Neutrophil (primary cell): ENCODE measurements around the gene PEX26.
"Not testable (repeated sequence)": the region's sequence is repeated elsewhere in the genome, so short reads cannot be mapped to it uniquely, and the experiment has no call there.

Experiments used
- H3K27ac ChIP-seq: fragments of 200-600 bp; sonication (generic); 2 replicates; pipeline ENCODE4 v1.5.1; 2016; ENCODE audit warnings: mild to moderate bottlenecking, moderate library complexity
- H3K27me3 ChIP-seq: fragments of 200-600 bp; sonication (generic); 2 replicates; pipeline ENCODE4 v1.6.0; 2016; ENCODE audit warnings: mild to moderate bottlenecking
- H3K36me3 ChIP-seq: fragments of 200-600 bp; sonication (generic); 2 replicates; pipeline ENCODE4 v1.5.1; 2017
- H3K4me1 ChIP-seq, 2 experiments: fragments of 200-600 bp in 1 of 2; sonication (generic) in 1 of 2; 1 replicate in 1 of 2; 2 replicates in 1 of 2; pipeline versions ENCODE4 v1.5.1 to v1.6.1; 2013 to 2016; ENCODE audit warnings: low read depth in 1 of 2, low read length in 1 of 2, mild to moderate bottlenecking in 1 of 2, moderate library complexity in 1 of 2; ENCODE audit not compliant: control insufficient read depth in 1 of 2, insufficient read depth in 1 of 2
- H3K4me3 ChIP-seq, 2 experiments: fragments of 200-600 bp in 1 of 2; sonication (generic) in 1 of 2; 1 replicate in 1 of 2; 2 replicates in 1 of 2; pipeline ENCODE4 v1.5.1; 2013 to 2016; ENCODE audit warnings: low read depth in 1 of 2, low read length in 1 of 2, mild to moderate bottlenecking in 1 of 2, moderate library complexity in 1 of 2
- H3K9me3 ChIP-seq: fragments of 200-600 bp; sonication (generic); 2 replicates; pipeline ENCODE4 v1.5.1; 2016
- TF ChIP-seq, protein P1 (sequence below): fragments of 200-600 bp; sonication (generic); IDR thresholded peaks from 2 replicates; pipeline ENCODE4 v1.5.1; 2016; ENCODE audit warnings: antibody characterized with exemption

PEX26 gene

DNA sequence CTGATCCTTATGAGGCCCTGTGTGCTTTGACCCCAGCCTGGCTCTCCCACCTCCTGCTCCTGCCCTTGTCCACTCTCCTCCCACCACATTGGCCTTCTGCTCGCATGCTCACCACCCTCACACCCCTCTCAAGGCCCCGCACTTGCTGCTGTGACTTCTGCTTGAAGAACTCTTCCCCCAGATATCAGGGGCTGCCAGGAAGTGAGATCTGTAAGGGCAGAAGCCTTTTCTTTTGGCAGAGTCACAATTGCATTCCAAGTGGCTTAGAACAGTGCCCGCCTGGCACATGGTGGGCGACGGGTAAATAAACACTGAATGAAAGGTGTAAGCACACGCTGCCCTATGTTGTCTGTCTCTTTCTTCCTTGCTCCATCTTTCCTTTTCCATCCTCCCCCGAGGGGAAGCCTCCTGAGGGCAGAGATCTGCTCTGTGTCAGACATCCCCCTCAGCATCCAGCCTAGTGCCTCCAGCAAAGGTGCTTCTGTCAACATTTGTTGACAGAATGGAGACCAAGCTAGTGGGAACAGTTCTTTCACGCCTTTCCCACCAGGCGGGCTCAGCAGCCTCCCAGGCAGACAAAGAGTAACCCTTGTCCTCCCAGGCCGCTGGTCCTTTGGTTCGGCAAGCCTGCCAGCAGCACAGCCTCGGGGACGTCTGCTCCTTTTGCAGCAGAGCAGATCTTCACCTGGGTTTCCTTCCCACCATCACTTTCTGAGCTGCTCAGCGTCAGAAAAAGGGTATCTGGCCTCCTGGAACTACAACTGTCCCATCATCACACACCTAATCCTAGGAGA is 10.0 kb upstream of the PEX26 start:
- peaks cover 82% of the 10 kb centered on the region for H3K27me3 ChIP-seq
- H3K9me3 ChIP-seq, result no peaks in the 10 kb centered on the region
- no peak overlapping the region for H3K27ac ChIP-seq
- H3K36me3 ChIP-seq, result no peaks in the 10 kb centered on the region
- TF ChIP-seq, protein P1, sequence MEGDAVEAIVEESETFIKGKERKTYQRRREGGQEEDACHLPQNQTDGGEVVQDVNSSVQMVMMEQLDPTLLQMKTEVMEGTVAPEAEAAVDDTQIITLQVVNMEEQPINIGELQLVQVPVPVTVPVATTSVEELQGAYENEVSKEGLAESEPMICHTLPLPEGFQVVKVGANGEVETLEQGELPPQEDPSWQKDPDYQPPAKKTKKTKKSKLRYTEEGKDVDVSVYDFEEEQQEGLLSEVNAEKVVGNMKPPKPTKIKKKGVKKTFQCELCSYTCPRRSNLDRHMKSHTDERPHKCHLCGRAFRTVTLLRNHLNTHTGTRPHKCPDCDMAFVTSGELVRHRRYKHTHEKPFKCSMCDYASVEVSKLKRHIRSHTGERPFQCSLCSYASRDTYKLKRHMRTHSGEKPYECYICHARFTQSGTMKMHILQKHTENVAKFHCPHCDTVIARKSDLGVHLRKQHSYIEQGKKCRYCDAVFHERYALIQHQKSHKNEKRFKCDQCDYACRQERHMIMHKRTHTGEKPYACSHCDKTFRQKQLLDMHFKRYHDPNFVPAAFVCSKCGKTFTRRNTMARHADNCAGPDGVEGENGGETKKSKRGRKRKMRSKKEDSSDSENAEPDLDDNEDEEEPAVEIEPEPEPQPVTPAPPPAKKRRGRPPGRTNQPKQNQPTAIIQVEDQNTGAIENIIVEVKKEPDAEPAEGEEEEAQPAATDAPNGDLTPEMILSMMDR, result no peak
- no peak overlapping the region for H3K4me3 ChIP-seq
- H3K4me1 ChIP-seq, result peaks cover 0 to 11% of the 10 kb centered on the region in 2 experiments

DNA sequence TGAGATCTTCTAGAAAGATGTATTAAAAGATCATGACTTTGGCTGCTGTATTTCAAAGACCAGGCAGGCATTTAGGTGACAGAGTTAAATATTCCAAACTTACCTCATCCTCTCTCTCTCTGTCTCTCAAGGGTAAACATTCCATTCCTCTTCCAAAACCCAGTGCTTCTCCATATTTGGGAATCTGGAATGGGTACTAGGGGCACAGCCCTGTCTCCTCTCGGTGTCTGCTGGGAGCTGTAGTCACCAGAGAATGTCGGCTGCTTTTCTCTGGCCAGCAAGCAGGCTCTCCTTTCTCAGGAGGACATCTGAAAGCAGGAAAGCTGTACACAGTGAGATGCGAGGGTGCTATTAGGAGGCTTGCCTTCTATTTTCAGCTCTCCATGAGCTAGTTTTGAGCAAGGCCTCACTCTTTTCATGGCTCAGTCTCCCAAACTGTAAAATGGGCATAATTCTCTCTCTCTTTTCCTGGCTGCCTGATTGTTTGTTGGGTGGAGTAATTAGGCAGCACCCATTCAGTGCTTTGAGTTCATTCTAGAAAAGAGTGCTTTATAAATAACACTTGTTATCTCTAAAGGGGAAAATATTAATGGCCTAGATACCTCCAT is 9.3 kb upstream of the PEX26 start:
- TF ChIP-seq, protein P1, result no peak
- Histone ChIP-seq H3K4me1 (peaks cover 0 to 11% of the 10 kb centered on the region in 2 experiments), H3K36me3 (no peaks in the 10 kb centered on the region), H3K27ac (no peak overlapping the region), H3K4me3 (no peak overlapping the region), H3K27me3 (peaks cover 75% of the 10 kb centered on the region), H3K9me3 (no peaks in the 10 kb centered on the region)

DNA sequence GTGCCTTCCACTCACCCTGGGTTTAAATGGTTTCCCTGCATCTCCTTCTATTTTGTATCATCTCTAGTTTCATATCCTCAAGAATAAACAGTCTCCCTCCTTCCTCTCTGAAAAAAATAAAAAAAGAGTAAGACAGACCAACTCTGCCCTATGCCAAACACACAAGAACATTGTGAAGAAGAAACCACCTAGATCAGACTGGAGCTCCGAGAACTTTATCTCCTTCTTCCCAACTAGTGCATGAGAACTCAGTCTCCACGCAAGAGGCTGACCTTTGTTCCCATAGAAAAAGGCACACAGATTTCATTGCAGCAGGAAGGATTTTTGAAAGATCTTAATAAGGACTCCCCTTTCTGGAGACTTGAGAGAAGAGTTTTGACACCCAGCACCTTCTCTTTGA is 8.7 kb upstream of the PEX26 start:
- Histone ChIP-seq H3K27me3 (peaks cover 74% of the 10 kb centered on the region), H3K27ac (no peak overlapping the region), H3K4me1 (peaks cover 0 to 11% of the 10 kb centered on the region in 2 experiments), H3K36me3 (no peaks in the 10 kb centered on the region), H3K9me3 (no peaks in the 10 kb centered on the region), H3K4me3 (no peak overlapping the region)
- TF ChIP-seq, protein P1, result no peak

DNA sequence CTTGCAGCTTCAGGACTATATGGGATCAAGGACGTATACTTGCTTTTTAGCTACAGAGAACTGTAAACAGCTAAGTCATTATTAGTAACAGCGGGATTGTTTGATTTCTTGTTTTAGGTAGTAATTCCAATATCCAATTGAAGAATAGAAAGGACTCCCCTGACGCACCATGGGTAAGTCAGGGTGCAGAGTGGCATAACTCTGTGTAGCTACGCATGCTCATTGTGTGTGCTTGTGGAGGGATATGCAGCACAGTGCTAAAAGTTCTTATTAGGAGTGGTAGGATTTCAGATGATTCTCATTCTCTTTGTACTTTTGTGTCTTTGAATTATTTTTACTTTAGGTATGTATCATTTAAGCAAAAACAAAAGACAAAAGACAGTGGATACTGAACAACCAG is 7.7 kb upstream of the PEX26 start:
- H3K4me1 ChIP-seq, result peaks cover 0 to 11% of the 10 kb centered on the region in 2 experiments
- no peaks in the 10 kb centered on the region for H3K9me3 ChIP-seq
- TF ChIP-seq, protein P1, result no peak
- H3K27me3 ChIP-seq, result peaks cover 64% of the 10 kb centered on the region
- no peak overlapping the region for H3K4me3 ChIP-seq
- no peaks in the 10 kb centered on the region for H3K36me3 ChIP-seq
- H3K27ac ChIP-seq, result no peak overlapping the region

DNA sequence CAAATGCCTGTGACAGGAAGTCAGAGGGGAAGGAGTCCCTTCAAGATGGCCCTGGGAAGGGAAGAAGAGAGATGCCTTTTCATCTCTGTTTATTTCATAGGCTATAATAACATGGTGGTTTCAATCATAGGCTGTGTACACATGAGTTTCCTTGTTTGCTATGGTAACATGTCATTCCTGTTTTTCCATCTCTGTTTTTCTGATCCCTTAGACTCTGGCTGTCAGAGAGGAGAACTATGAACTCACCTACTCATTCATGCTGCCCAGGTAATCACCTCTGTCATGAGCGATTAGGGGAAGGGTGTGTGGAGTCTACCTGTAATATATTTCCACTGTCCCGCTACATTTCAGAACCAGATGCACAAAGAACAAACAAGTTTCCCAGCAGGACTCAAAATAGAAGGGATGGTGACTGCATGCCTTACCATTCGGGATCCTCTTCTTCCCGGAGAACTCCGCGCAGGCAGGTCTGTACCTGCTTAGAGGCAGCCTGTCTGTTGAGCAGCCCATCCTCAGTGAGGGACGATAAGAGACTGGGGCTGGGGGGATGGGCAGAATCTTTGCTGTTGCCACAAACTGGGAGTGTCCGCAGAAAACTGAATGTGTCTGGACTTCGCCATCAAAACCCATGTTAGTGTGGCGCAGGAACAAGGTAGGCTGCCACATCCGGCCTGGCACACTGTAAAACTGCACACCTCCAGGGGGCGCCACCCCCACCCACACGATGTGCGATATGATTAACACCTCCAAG is 7.1 kb upstream of the PEX26 start:
- TF ChIP-seq, protein P1, result no peak
- H3K27me3 ChIP-seq, result peaks cover 57% of the 10 kb centered on the region
- H3K36me3 ChIP-seq, result no peaks in the 10 kb centered on the region
- no peak overlapping the region for H3K27ac ChIP-seq
- H3K9me3 ChIP-seq, result no peaks in the 10 kb centered on the region
- no peak overlapping the region for H3K4me3 ChIP-seq
- peaks cover 0 to 9% of the 10 kb centered on the region in 2 experiments for H3K4me1 ChIP-seq

DNA sequence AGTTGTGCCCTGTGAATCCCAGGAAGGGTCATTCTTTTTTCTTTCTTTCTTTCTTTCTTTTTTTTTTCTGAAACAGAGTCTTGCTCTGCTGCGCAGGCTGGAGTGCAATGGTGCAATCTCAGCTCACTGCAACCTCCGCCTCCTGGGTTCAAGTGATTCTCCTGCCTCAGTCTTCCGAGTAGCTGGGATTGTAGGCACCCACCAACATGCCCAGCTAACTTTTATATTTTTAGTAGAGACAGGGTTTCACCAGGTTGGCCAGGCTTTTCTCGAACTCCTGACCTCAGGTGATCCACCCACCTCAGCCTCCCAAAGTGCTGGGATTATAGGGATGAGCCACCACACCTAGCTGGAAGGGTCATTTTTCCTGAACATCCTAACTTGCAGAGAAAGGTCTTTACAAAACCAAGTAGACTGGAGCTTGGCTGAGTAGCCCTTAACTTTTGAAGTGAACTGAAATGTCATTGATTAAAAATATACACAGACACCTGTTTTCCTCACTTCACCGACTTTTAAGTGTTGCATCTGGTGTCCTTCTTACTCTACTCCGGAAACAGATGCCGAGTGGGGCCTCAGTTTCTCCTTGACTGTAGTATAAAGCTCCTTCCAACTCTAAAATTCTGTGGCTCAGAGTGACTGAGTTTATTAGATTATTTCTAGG is 6.4 kb upstream of the PEX26 start:
- H3K4me1 ChIP-seq, H3K4me3 ChIP-seq, H3K9me3 ChIP-seq, H3K27ac ChIP-seq, H3K36me3 ChIP-seq: not testable (repeated sequence)
- peaks cover 50% of the 10 kb centered on the region for H3K27me3 ChIP-seq
